Measurements from ENCODE around the gene CASK.
"Not testable (repeated sequence)": the region's sequence is repeated elsewhere in the genome, so short reads cannot be mapped to it uniquely, and the experiment has no call there.

The CASK gene

GRCh38 chrX:41684138-41684537 lies 239.2 kb downstream of the CASK start:
- Histone ChIP-seq H3K4me1 (ENCODE audit: insufficient read depth, low read length, severe bottlenecking) (peaks cover 33% of the 10 kb centered on the region), H3K27me3 (ENCODE audit: insufficient read depth, low read length) (no peaks in the 10 kb centered on the region), H3K36me3 (ENCODE audit: insufficient read depth, low read length) (peaks cover 4% of the 10 kb centered on the region; the same call in 1 of the 2 replicates), H3K9me2 (ENCODE audit: low read depth, low read length) (no peaks in the 10 kb centered on the region), H4K20me1 (ENCODE audit: insufficient read depth, low read length) (no peaks in the 10 kb centered on the region), H3K4me2 (ENCODE audit: low read length) (no peak overlapping the region), H3K9ac (ENCODE audit: low read length) (no peak overlapping the region), H3F3A (ENCODE audit: insufficient read depth, low read length) (no peaks in the 10 kb centered on the region), H3K27ac (ENCODE audit: low read depth, low read length, poor library complexity, severe bottlenecking) (no peak overlapping the region), H3K79me2 (ENCODE audit: insufficient read depth, low read length) (no peaks in the 10 kb centered on the region), H3K4me3 (ENCODE audit: low read depth, low read length, poor library complexity, severe bottlenecking) (no peak overlapping the region), H2AFZ (ENCODE audit: low read length) (no peak overlapping the region), H3K9me3 (ENCODE audit: low read length) (no peaks in the 10 kb centered on the region)
- TF ChIP-seq EZH2 (IDR thresholded peaks at IDR 0.05; ENCODE audit: borderline replicate concordance, low read length) (no peak), CTCF (IDR thresholded peaks at IDR 0.05; ENCODE audit: low read length) (no peak)

GRCh38 chrX:41677183-41678060 lies 245.9 kb downstream of the CASK start:
- H3F3A ChIP-seq (ENCODE audit: insufficient read depth, low read length), result no peaks in the 10 kb centered on the region
- H2AFZ ChIP-seq (ENCODE audit: low read length), result no peak overlapping the region
- H3K79me2 ChIP-seq (ENCODE audit: insufficient read depth, low read length), result no peaks in the 10 kb centered on the region
- no peak overlapping the region for H3K4me2 ChIP-seq (ENCODE audit: low read length)
- no peaks in the 10 kb centered on the region for H4K20me1 ChIP-seq (ENCODE audit: insufficient read depth, low read length)
- H3K27me3 ChIP-seq (ENCODE audit: insufficient read depth, low read length), result no peaks in the 10 kb centered on the region
- H3K36me3 ChIP-seq (ENCODE audit: insufficient read depth, low read length), result no peaks in the 10 kb centered on the region
- H3K9me3 ChIP-seq (ENCODE audit: low read length), result no peaks in the 10 kb centered on the region
- H3K4me3 ChIP-seq (ENCODE audit: low read depth, low read length, poor library complexity, severe bottlenecking), result no peak overlapping the region
- H3K27ac ChIP-seq (ENCODE audit: low read depth, low read length, poor library complexity, severe bottlenecking), result no peak overlapping the region
- no peaks in the 10 kb centered on the region for H3K4me1 ChIP-seq (ENCODE audit: insufficient read depth, low read length, severe bottlenecking)
- H3K9me2 ChIP-seq (ENCODE audit: low read depth, low read length), result no peaks in the 10 kb centered on the region
- TF ChIP-seq CTCF (IDR thresholded peaks at IDR 0.05; ENCODE audit: low read length) (no peak), EZH2 (IDR thresholded peaks at IDR 0.05; ENCODE audit: borderline replicate concordance, low read length) (no peak)
- no peak overlapping the region for H3K9ac ChIP-seq (ENCODE audit: low read length)

GRCh38 chrX:41676361-41676760 lies 247.0 kb downstream of the CASK start:
- not testable (repeated sequence) for H4K20me1 ChIP-seq (ENCODE audit: insufficient read depth, low read length); H3K4me3 ChIP-seq (ENCODE audit: low read depth, low read length, poor library complexity, severe bottlenecking); H3K9me3 ChIP-seq (ENCODE audit: low read length); H3F3A ChIP-seq (ENCODE audit: insufficient read depth, low read length); H3K4me1 ChIP-seq (ENCODE audit: insufficient read depth, low read length, severe bottlenecking); H3K9ac ChIP-seq (ENCODE audit: low read length); H3K4me2 ChIP-seq (ENCODE audit: low read length); H3K79me2 ChIP-seq (ENCODE audit: insufficient read depth, low read length); H3K27ac ChIP-seq (ENCODE audit: low read depth, low read length, poor library complexity, severe bottlenecking); H2AFZ ChIP-seq (ENCODE audit: low read length); H3K9me2 ChIP-seq (ENCODE audit: low read depth, low read length); H3K27me3 ChIP-seq (ENCODE audit: insufficient read depth, low read length); H3K36me3 ChIP-seq (ENCODE audit: insufficient read depth, low read length)

- H3K9me3 ChIP-seq (ENCODE audit: low read length), result no peaks in the 10 kb centered on the region
- H3F3A ChIP-seq (ENCODE audit: insufficient read depth, low read length), result no peaks in the 10 kb centered on the region
- H3K36me3 ChIP-seq (ENCODE audit: insufficient read depth, low read length), result 0 out of 2 replicates have a peak, but pooled peaks cover 5% of the 10 kb centered on the region
- no peaks in the 10 kb centered on the region for H3K4me1 ChIP-seq (ENCODE audit: insufficient read depth, low read length, severe bottlenecking)
- no peaks in the 10 kb centered on the region for H4K20me1 ChIP-seq (ENCODE audit: insufficient read depth, low read length)
- TF ChIP-seq CTCF (IDR thresholded peaks at IDR 0.05; ENCODE audit: low read length) (no peak), EZH2 (IDR thresholded peaks at IDR 0.05; ENCODE audit: borderline replicate concordance, low read length) (no peak)
- H2AFZ ChIP-seq (ENCODE audit: low read length), result no peak overlapping the region
- H3K27ac ChIP-seq (ENCODE audit: low read depth, low read length, poor library complexity, severe bottlenecking), result no peak overlapping the region
- no peaks in the 10 kb centered on the region for H3K79me2 ChIP-seq (ENCODE audit: insufficient read depth, low read length)
- H3K9ac ChIP-seq (ENCODE audit: low read length), result no peak overlapping the region
- H3K27me3 ChIP-seq (ENCODE audit: insufficient read depth, low read length), result no peaks in the 10 kb centered on the region
- H3K9me2 ChIP-seq (ENCODE audit: low read depth, low read length), result no peaks in the 10 kb centered on the region
- no peak overlapping the region for H3K4me3 ChIP-seq (ENCODE audit: low read depth, low read length, poor library complexity, severe bottlenecking)
- no peak overlapping the region for H3K4me2 ChIP-seq (ENCODE audit: low read length)
Measured at GRCh38 chrX:41672643-41673042, 250.7 kb downstream of the CASK start.

All from OCI-LY1 (cell line).